GM15510 (cell line): ENCODE data around the gene MRPL12.

ENCODE experiments used
- POLR2A ChIP-seq: IDR thresholded peaks from 3 replicates; pipeline ENCODE4 v1.6.1; 2011; ENCODE audit warnings: borderline replicate concordance; ENCODE audit not compliant: insufficient read length; ENCODE audit errors: extremely low read depth

Gene MRPL12

GRCh38 chr17:81735264-81736102 is 32.3 kb downstream of the MRPL12 start:
- no peak for TF ChIP-seq POLR2A

GRCh38 chr17:81737947-81738800 is 35.0 kb downstream of the MRPL12 start:
- TF ChIP-seq POLR2A, result no peak

GRCh38 chr17:81738801-81739393 is 35.7 kb downstream of the MRPL12 start:
- no peak for TF ChIP-seq POLR2A

- no peak for TF ChIP-seq POLR2A
These were observed 37.3 kb downstream of the MRPL12 start for GRCh38 chr17:81740395-81740961.

- no peak for TF ChIP-seq POLR2A
These were observed 38.0 kb downstream of the MRPL12 start for GRCh38 chr17:81741049-81741593.

- TF ChIP-seq POLR2A, result no peak
These were observed 38.7 kb downstream of the MRPL12 start for GRCh38 chr17:81741594-81742452.
